Right renal cortex interstitium (tissue), 3 donors: Measurements from ENCODE around the gene CBR3. TPM values are rescaled to one million over a fixed set of nuclear protein-coding genes. Genes with fewer than 3 reads are reported as not detected.
A peak's percentile ranks its signal among the peaks of the same experiment; 100 is the strongest.
"Not testable (repeated sequence)": the region's sequence is repeated elsewhere in the genome, so short reads cannot be mapped to it uniquely, and the experiment has no call there.

Experiments
- DNase-seq, 3 donors: peaks; one replicate each; pipeline ENCODE4 v3.0.0-alpha.2; 2013; ENCODE audit warnings: low read depth in 3 of 3, low spot score in 2 of 3
- polyA plus RNA-seq, 3 donors: library from polyadenylated mRNA; unstranded; fragments of 120-200 nt; gene quantifications; one replicate each; pipeline ENCODE4 v1.2.1, GENCODE V29; 2013; ENCODE audit not compliant: insufficient read length in 3 of 3

The CBR3 gene
- polyA plus RNA-seq = 1 to 10 TPM in 2 of 3 donors, under 1 TPM in 1; 0.89 to 1.6 (median 1.0) TPM

- DNase-seq = no peak
These were observed at the start of gene CBR3 for GRCh38 chr21:36134803-36135390. TSS of gene CBR3 (plus strand) at chr21:36135079. CDS start at chr21:36135193, 114 bp downstream.

- DNase-seq = no peak
These were observed 47.3 kb upstream of the CBR3 start for GRCh38 chr21:36087362-36088138.

GRCh38 chr21:36089946-36090345 is 44.9 kb upstream of the CBR3 start:
- no peak for DNase-seq

GRCh38 chr21:36092681-36093080 is 42.2 kb upstream of the CBR3 start:
- no peak for DNase-seq

- no peak for DNase-seq
These were observed 41.4 kb upstream of the CBR3 start for GRCh38 chr21:36093512-36093911.

- DNase-seq = no peak
These were observed 38.2 kb upstream of the CBR3 start for GRCh38 chr21:36096398-36097290.

GRCh38 chr21:36097427-36098181 is 37.3 kb upstream of the CBR3 start:
- DNase-seq = peak in 1 of 3 donors; percentile 54

GRCh38 chr21:36098182-36098532 is 36.7 kb upstream of the CBR3 start:
- no peak for DNase-seq

- DNase-seq = no peak
These were observed 35.9 kb upstream of the CBR3 start for GRCh38 chr21:36099000-36099399.

GRCh38 chr21:36099695-36100211 is 35.1 kb upstream of the CBR3 start:
- not testable (repeated sequence) for DNase-seq

- DNase-seq = no peak
These were observed 33.8 kb upstream of the CBR3 start for GRCh38 chr21:36100971-36101641.

- DNase-seq = no peak
These were observed 31.4 kb upstream of the CBR3 start for GRCh38 chr21:36103434-36103833.

- DNase-seq = peak; percentile 40 to 74 (median 69)
These were observed 30.3 kb upstream of the CBR3 start for GRCh38 chr21:36104317-36105300.

- no peak for DNase-seq
These were observed 29.5 kb upstream of the CBR3 start for GRCh38 chr21:36105327-36105842.

- DNase-seq = no peak
These were observed 25.0 kb upstream of the CBR3 start for GRCh38 chr21:36109868-36110267.

GRCh38 chr21:36111238-36111637 is 23.6 kb upstream of the CBR3 start:
- DNase-seq = no peak

GRCh38 chr21:36113647-36114428 is 21.0 kb upstream of the CBR3 start:
- no peak for DNase-seq
